GM18526 (cell line): ENCODE data around the gene NRIP1.

Experiments used
- POLR2A ChIP-seq: IDR thresholded peaks from 3 replicates; pipeline ENCODE4 v1.6.1; 2011; ENCODE audit not compliant: insufficient read length; ENCODE audit errors: extremely low read depth

NRIP1 gene

GRCh38 chr21:15078180-15078579, 13.4 kb upstream of the NRIP1 start:
- TF ChIP-seq POLR2A: no peak

GRCh38 chr21:15077529-15078145, 12.8 kb upstream of the NRIP1 start:
- TF ChIP-seq POLR2A: no peak

GRCh38 chr21:15076730-15077129, 11.9 kb upstream of the NRIP1 start:
- no peak for TF ChIP-seq POLR2A

DNA sequence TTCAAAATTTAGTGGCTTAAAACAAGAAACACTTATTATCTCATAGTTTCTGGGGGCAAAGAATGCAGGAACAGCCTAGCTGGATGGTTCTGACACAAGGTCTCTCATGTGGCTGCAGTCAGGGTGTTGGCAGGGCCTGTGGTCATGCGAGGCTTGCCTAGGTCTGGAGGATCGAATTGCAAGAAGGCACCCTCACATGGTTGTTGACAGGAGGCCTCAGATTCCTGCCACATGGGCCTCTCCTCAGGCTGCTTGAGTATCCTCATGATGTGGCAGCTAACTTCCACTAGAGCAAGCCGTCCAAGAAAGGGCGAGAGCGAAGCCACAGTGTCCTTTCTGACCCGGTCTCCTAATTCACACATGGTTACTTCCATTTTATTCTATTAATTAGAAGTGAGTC, 6.2 kb upstream of the NRIP1 start:
- TF ChIP-seq POLR2A: no peak

DNA sequence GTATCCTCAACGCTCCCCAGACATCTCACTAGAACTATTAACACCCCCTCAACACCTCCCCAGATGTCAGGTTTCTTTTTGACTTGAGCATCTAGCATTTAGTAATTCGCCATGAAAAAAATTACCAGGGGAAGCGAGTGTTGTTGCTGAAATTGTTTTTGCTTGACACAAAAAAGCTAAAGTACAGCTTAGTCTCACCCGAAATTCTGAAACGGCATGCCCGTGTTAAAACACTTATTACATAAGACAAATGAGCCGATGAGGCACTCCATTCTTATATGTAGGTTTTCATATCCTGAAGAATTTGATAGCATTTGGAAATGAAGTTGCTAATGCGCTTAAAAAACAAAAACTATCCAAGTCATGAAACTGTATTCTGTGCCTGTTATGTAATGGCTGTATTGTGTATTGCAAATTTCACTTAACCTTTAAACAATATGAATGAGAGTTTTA, 1.3 kb upstream of the NRIP1 start:
- no peak for TF ChIP-seq POLR2A

- TF ChIP-seq POLR2A: no peak
These were observed 757 bp upstream of the NRIP1 start for GRCh38 chr21:15065392-15066122.

GRCh38 chr21:15063814-15064575, 805 bp downstream of the NRIP1 start:
- no peak for TF ChIP-seq POLR2A

DNA sequence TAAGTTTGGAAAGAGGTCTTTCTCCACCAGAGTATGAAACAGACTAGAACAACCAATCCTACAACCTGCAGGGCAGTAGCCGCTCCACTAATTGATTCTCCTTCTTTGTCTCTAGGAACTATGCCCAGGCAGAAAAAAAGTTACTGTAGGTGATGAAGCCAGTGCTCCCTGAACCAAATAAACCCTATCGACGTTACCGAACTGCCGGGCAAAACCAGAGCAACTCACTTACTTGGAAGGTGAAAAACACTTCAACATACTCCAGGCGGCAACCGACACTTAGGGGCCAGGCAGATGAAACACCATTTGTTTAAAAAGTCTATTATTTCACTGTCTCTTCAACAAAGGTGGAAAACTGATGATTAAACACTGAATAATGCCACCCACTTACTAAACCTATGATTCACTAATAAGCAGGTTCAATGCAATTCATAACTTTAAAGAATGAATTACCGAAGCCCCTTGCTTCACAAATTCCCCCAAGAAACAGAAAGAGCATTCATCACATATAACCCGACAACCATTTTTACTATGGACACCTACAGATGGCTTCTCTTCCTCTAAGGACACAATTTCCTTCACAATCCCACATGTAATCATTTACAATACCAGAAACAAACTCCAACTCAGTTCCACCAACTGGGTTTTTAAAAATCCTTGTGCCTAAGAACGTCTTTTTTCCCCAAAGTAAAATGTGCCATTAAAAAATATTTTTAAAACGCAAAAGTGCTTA, 1.6 kb downstream of the NRIP1 start:
- no peak for TF ChIP-seq POLR2A

DNA sequence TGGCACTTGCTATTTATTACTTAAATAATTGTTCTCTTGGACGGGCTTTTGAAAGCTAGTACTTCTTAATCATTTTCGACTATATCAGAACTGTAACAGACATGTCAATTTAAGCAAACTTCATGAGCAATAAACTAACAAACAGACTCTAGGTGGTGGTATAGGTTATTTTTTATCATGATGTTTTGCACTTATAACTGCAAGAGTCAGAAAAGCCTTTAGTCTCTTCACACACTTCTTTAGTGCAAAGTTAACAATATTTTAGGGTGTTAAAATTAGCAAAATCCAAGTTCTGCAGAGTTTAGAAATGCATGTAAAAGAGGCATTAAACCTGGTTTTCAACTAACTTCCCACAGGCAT, 2.2 kb downstream of the NRIP1 start:
- TF ChIP-seq POLR2A: no peak

GRCh38 chr21:15061747-15062605, 2.8 kb downstream of the NRIP1 start:
- TF ChIP-seq POLR2A: no peak

- TF ChIP-seq POLR2A: no peak
These were observed 3.5 kb downstream of the NRIP1 start for GRCh38 chr21:15061279-15061678.

DNA sequence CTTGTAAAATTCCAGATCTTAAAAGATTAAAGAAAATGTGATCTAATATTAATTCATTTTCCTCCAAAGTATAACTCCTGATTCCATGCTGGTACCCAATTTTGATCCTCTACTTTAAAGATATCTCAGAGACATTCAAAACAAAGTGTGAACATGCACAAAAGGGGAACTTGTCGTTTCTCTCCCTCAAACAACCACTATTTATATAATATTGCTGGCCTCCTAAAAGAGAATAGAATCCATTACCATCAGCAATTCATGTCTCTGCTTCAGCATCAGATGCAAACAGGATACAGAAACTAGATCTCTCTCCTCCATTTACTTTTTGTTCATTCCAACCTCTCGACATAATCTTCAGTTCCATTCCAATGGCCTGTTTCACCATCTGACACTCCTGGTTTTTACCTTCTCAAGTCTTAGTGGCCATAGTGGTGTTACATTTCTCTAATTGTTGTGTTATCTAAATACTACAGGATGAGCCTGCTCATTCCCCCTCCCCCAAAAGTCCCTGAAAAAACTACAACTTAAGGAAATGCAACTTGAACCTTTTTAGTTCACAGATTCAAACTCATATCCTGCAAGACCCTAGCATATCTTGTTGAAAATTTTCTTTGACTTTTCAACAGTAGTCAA, 4.1 kb downstream of the NRIP1 start:
- no peak for TF ChIP-seq POLR2A

GRCh38 chr21:15059397-15059796, 5.4 kb downstream of the NRIP1 start:
- no peak for TF ChIP-seq POLR2A

GRCh38 chr21:15058854-15059263, 5.9 kb downstream of the NRIP1 start:
- no peak for TF ChIP-seq POLR2A
